ENCODE data around the gene FGF14. TPM values are rescaled to one million over a fixed set of nuclear protein-coding genes. Genes with fewer than 3 reads are reported as not detected.

The FGF14 gene
- total and polyA plus RNA-seq, 2 donors (not counting 3 experiments of a cell fraction or from before 2014, with no cell fraction given) = not detected

DNA sequence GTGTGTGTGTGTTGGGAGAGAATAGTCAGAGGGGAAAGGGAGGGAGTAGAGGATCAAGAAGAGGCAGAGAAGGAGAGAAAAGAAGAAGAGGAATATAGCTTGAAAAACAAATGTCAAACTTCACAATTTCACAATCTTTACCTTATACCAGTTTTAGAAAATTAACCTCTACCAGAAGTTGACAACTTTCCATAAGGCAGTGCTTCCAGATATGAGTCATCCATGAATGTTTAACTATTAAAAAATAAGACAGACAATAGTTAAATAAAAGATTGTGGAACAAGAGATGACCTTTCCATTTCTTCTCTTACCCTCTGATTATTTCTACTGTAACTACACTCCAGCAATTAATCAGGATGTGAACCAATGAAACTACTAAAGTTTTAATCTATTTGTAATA is 720.0 kb downstream of the FGF14 start:
- no peak overlapping the region for H3K9ac ChIP-seq (replicated peaks; ENCODE audit: extremely low read depth, insufficient read depth, low read length)
- no peaks in the 10 kb centered on the region for H3K27me3 ChIP-seq (ENCODE audit: control insufficient read depth in 2 of 2, insufficient read depth in 2 of 2, low read length in 2 of 2)
- intact Hi-C loops (cut with micrococcal nuclease) = no loop called here
- FAIRE-seq = no peak
- H3K9me3 ChIP-seq (replicated peaks; ENCODE audit: control insufficient read depth, insufficient read depth, low read length) = no peaks in the 10 kb centered on the region
- no TSS peak for BruUV-seq (replicated peaks)
- no peaks in the 10 kb centered on the region for H3K79me2 ChIP-seq (ENCODE audit: control insufficient read depth, insufficient read depth, low read length)
- POLR2A ChIA-PET = no interaction called here
- peaks cover 6% of the 10 kb centered on the region for H3K4me1 ChIP-seq (ENCODE audit: control insufficient read depth, extremely low read depth, insufficient read depth, low read length)
- H4K20me1 ChIP-seq (replicated peaks; ENCODE audit: control insufficient read depth, extremely low read depth, insufficient read depth, low read length) = no peaks in the 10 kb centered on the region
- H2AFZ ChIP-seq (ENCODE audit: low read depth, low read length) = no peak overlapping the region
- no peaks in the 10 kb centered on the region for H3K36me3 ChIP-seq (ENCODE audit: control insufficient read depth in 2 of 2, extremely low read depth in 1 of 2, insufficient read depth in 2 of 2, low read length in 2 of 2)
- TF ChIP-seq MYC (IDR thresholded peaks at IDR 0.05; ENCODE audit: low read depth, low read length) (no peak), EZH2 (IDR thresholded peaks at IDR 0.05; ENCODE audit: borderline replicate concordance, low read depth, low read length, severe bottlenecking) (no peak), GATA2 (IDR thresholded peaks at IDR 0.05; ENCODE audit: insufficient read depth, insufficient read length, low read depth, low read length) (no peak), JUN (IDR thresholded peaks at IDR 0.05; ENCODE audit: borderline replicate concordance, insufficient read depth, insufficient read length, low read depth) (peak; percentile 7), FOS (IDR thresholded peaks at IDR 0.05; ENCODE audit: borderline replicate concordance, insufficient read depth, low read length) (peak; percentile 71), POLR2A (IDR thresholded peaks at IDR 0.05; ENCODE audit: low read depth, low read length) (no peak), POLR2AphosphoS5 (IDR thresholded peaks at IDR 0.05; ENCODE audit: insufficient read depth, low read depth, low read length) (no peak)
- TF ChIP-seq, protein P1, sequence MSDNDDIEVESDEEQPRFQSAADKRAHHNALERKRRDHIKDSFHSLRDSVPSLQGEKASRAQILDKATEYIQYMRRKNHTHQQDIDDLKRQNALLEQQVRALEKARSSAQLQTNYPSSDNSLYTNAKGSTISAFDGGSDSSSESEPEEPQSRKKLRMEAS (IDR thresholded peaks at IDR 0.05; ENCODE audit: insufficient read depth, insufficient read length) = no peak
- TF ChIP-seq, protein P2, sequence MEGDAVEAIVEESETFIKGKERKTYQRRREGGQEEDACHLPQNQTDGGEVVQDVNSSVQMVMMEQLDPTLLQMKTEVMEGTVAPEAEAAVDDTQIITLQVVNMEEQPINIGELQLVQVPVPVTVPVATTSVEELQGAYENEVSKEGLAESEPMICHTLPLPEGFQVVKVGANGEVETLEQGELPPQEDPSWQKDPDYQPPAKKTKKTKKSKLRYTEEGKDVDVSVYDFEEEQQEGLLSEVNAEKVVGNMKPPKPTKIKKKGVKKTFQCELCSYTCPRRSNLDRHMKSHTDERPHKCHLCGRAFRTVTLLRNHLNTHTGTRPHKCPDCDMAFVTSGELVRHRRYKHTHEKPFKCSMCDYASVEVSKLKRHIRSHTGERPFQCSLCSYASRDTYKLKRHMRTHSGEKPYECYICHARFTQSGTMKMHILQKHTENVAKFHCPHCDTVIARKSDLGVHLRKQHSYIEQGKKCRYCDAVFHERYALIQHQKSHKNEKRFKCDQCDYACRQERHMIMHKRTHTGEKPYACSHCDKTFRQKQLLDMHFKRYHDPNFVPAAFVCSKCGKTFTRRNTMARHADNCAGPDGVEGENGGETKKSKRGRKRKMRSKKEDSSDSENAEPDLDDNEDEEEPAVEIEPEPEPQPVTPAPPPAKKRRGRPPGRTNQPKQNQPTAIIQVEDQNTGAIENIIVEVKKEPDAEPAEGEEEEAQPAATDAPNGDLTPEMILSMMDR (IDR thresholded peaks at IDR 0.05; ENCODE audit: extremely low read depth in 1 of 2, insufficient read depth in 1 of 2, low read depth in 1 of 2, low read length in 2 of 2) = no peak
- no peaks in the 10 kb centered on the region for H3K9me1 ChIP-seq (replicated peaks; ENCODE audit: control insufficient read depth, extremely low read depth, insufficient read depth, low read length)
- no peak overlapping the region for H3K27ac ChIP-seq (ENCODE audit: insufficient read depth, low read depth, low read length)
- no peak overlapping the region for H3K4me3 ChIP-seq (replicated peaks in 1 of 3; ENCODE audit: insufficient read depth in 1 of 3, low read depth in 1 of 3, low read length in 3 of 3)
- dilution Hi-C loops (cut with MboI; ENCODE audit: extremely low pct_ligation_motif_present, low sequenced_read_pairs) = no loop called here
- H3K4me2 ChIP-seq (ENCODE audit: insufficient read depth, low read length) = no peak overlapping the region
- CTCF ChIA-PET = no interaction called here
- peak; percentile 33 for DNase-seq (ENCODE audit: low read depth, low spot score)
